ENCODE results near the gene NR0B2. TPM values are rescaled to one million over a fixed set of nuclear protein-coding genes. Genes with fewer than 3 reads are reported as not detected.

The NR0B2 gene
- total RNA-seq, 2 donors from 2014 or later: 19.8 to 34.8 TPM

DNA sequence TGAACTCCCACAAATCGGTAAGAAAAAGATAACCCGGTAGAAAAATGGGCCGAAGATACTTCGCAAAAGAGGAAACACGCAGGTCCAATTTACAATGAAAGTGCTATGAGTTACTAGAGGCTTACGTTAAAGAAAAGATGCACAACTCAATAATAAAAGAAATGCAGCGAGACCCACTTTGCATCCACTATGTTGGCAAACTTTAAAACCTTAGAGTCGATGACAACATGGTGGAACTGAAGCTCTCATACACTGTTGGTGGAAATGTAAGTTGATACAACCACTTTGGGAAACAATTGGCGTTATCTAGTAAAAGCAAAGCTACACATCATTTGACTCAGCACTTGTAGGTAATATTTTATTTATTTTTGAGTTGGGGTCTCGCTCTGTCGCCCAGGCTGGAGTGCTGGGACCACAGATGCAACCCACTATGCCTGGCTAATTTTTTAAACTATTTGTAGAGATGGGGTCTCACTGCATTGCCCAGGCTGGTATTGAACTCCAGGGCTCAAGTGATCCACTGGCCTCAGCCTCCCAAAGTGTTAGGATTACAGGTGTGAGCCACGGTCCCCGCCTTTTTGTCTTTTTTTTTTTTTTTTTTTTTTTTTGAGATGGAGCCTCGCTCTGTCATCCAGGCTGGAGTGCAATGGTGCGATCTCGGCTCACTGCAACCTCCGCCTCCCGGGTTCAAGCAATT is 12.8 kb downstream of the NR0B2 start:
- Histone ChIP-seq H3K4me3 (peak overlapping the region; percentile 78 to 98), H3K27me3 (no peaks in the 10 kb centered on the region), H3K4me1 (peaks cover 25% of the 10 kb centered on the region), H3K36me3 (replicated peaks in 1 of 2; ENCODE audit: insufficient read depth in 1 of 2, low read depth in 2 of 2) (peaks cover 0 to 2% of the 10 kb centered on the region in 2 donors), H3K27ac (peak overlapping the region; percentile 70 to 86 (median 80)), H3K9me3 (no peaks in the 10 kb centered on the region)
- TF ChIP-seq, protein P1, sequence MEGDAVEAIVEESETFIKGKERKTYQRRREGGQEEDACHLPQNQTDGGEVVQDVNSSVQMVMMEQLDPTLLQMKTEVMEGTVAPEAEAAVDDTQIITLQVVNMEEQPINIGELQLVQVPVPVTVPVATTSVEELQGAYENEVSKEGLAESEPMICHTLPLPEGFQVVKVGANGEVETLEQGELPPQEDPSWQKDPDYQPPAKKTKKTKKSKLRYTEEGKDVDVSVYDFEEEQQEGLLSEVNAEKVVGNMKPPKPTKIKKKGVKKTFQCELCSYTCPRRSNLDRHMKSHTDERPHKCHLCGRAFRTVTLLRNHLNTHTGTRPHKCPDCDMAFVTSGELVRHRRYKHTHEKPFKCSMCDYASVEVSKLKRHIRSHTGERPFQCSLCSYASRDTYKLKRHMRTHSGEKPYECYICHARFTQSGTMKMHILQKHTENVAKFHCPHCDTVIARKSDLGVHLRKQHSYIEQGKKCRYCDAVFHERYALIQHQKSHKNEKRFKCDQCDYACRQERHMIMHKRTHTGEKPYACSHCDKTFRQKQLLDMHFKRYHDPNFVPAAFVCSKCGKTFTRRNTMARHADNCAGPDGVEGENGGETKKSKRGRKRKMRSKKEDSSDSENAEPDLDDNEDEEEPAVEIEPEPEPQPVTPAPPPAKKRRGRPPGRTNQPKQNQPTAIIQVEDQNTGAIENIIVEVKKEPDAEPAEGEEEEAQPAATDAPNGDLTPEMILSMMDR (IDR thresholded peaks at IDR 0.05): no peak
- no peak for TF ChIP-seq POLR2A (IDR thresholded peaks at IDR 0.05)
- 47 to 54% methylated on average over 13 to 14 of the region's 18 CpGs for WGBS, 2 donors
- DNase-seq (no peak), ATAC-seq (no peak)
- intact Hi-C loops (cut with DNase I): no loop called here

DNA sequence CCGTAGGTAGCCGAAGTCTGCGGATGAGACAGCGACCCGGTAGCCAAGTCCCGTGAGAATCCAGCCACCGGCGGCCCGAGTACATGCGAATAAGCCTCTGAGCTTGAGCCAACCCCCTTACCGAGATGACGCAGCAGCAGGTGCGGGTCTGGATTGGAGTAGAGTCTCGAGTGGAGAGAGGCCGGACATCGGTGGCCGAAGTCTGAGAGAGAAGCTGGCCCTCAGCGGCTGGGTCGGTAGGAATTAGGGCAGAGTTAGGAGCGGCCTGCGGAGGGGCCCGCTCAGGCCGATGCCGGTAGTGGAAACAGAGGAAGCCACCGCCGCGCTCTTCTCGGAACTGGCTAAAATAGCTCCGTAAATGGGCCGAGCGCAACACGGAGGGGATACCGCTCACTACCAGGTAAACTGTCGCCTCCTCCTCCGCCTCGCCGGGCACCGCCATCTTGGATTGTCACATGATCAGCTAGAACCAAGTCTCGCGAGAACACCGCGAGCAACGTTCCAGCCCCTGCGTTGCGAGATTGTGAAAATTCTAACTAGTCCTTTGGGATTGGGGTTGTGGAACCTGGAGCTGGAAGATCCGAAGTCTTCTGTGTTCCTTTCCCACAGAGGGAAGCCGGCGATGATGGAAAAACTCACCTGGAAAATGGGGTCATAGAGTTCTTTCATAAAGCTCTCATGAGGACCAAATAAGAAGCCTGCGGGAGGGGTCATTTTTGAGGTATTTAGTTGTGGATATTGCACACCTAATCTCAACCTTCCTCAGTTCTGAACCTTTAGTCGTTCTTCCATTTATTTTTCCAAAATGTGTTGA is 13.6 kb downstream of the NR0B2 start, which contains the start of gene GPATCH3:
Gene GPATCH3 (minus strand): TSS at position 467 of the 814 bp plus-strand sequence. CDS start 25 bp downstream, at position 442.
- intact Hi-C loops (cut with DNase I): no loop called here
- Histone ChIP-seq H3K27ac (peak within 1 kb of the TSS; percentile 70 to 86 (median 80)), H3K36me3 (replicated peaks in 1 of 2; ENCODE audit: insufficient read depth in 1 of 2, low read depth in 2 of 2) (peaks cover 0 to 2% of the 10 kb centered on the region in 2 donors), H3K4me1 (peaks cover 25% of the 10 kb centered on the region), H3K4me3 (peak within 1 kb of the TSS; percentile 78 to 98), H3K9me3 (no peaks in the 10 kb centered on the region), H3K27me3 (no peaks in the 10 kb centered on the region)
- TF ChIP-seq POLR2A (IDR thresholded peaks at IDR 0.05): peak; percentile 34 to 86 (median 75)
- TF ChIP-seq, protein P1 (IDR thresholded peaks at IDR 0.05): no peak
- DNase-seq (peak; percentile 94 to 95 (median 95)), ATAC-seq (peak; percentile 94)
- WGBS, 2 donors: 0 to 1% methylated on average over 15 to 50 of the region's 50 CpGs

DNA sequence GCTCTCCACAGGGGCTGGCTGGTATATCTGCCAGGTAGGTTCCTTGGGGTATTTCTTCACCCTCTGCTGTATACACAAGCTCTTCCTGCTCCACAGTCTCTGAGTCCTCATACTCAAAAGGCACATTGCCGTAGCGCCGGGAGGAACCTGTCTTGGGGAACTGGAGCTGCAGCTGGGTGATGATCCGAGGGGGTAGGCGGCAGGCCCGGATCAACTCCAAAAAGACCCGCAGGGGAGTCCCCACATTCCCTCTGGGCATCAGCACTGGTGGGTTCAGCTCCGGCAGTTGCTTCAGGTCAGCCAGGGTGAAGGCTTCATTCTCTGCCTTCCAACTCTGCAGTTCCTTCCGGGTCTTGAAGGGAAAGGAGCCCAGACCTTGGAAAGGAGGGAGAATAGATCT is 16.4 kb downstream of the NR0B2 start:
- no peak for DNase-seq
- no peaks in the 10 kb centered on the region for H3K27me3 ChIP-seq
- no peak for TF ChIP-seq POLR2A (IDR thresholded peaks at IDR 0.05)
- TF ChIP-seq, protein P1 (IDR thresholded peaks at IDR 0.05): no peak
- ATAC-seq: no peak
- H3K9me3 ChIP-seq: no peaks in the 10 kb centered on the region
- intact Hi-C loops (cut with DNase I): no loop called here
- no peak overlapping the region for H3K4me3 ChIP-seq
- peaks cover 2 to 9% of the 10 kb centered on the region in 2 donors for H3K36me3 ChIP-seq (replicated peaks in 1 of 2; ENCODE audit: insufficient read depth in 1 of 2, low read depth in 2 of 2)
- H3K27ac ChIP-seq: no peak overlapping the region
- H3K4me1 ChIP-seq: peaks cover 20% of the 10 kb centered on the region
- WGBS, 2 donors: 88 to 94% methylated on average over 4 to 9 of the region's 9 CpGs

DNA sequence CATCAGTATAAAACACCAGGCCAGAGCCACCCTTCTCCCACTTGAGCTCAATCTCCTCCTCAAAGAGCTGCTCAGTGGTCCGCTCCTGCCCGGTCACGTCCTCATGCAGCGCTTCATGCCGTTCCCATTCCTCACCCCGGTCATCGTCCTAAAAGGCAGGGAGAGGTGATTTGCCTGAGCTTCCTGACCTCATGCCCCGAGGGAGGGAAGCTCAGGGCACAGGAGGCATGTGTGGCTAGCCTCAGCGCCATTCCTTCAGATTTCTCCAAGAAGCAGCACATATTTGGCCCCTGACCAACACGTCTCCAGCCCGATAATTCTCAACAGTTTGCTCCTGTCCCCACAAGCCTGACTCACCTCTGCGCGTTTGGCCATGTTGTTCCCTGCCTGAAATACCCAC is 19.5 kb downstream of the NR0B2 start:
- peaks cover 16% of the 10 kb centered on the region for H3K4me1 ChIP-seq
- H3K36me3 ChIP-seq (replicated peaks in 1 of 2; ENCODE audit: insufficient read depth in 1 of 2, low read depth in 2 of 2): peaks cover 5 to 12% of the 10 kb centered on the region in 2 donors
- no peak overlapping the region for H3K27ac ChIP-seq
- H3K9me3 ChIP-seq: no peaks in the 10 kb centered on the region
- no peak for TF ChIP-seq POLR2A (IDR thresholded peaks at IDR 0.05)
- TF ChIP-seq, protein P1 (IDR thresholded peaks at IDR 0.05): no peak
- no peak overlapping the region for H3K4me3 ChIP-seq
- intact Hi-C loops (cut with DNase I): no loop called here
- WGBS, 2 donors: 93 to 97% methylated on average over 12 to 13 of the region's 13 CpGs
- ATAC-seq: no peak
- H3K27me3 ChIP-seq: no peaks in the 10 kb centered on the region
- no peak for DNase-seq
